Duodenal mucosa (tissue), 2 donors: ENCODE measurements around the gene SPDYE11.
"Not testable (repeated sequence)": the region's sequence is repeated elsewhere in the genome, so short reads cannot be mapped to it uniquely, and the experiment has no call there.

Source experiments
- H3K27ac ChIP-seq: one replicate; pipeline ENCODE4 v1.7.0; 2013; ENCODE audit warnings: low read depth, low read length
- H3K27me3 ChIP-seq, 2 donors: one replicate each; pipeline ENCODE4 v1.7.0; 2013; ENCODE audit warnings: low read length in 2 of 2, control low read depth in 1 of 2; ENCODE audit not compliant: insufficient read depth in 2 of 2, control insufficient read depth in 1 of 2
- H3K36me3 ChIP-seq, 2 donors: one replicate each; pipeline ENCODE4 v1.7.0; 2013; ENCODE audit warnings: low read length in 2 of 2, control low read depth in 1 of 2; ENCODE audit not compliant: insufficient read depth in 2 of 2, control insufficient read depth in 1 of 2
- H3K4me1 ChIP-seq, 2 donors: one replicate each; pipeline ENCODE4 v1.7.0; 2013; ENCODE audit warnings: low read length in 2 of 2, control low read depth in 1 of 2; ENCODE audit not compliant: insufficient read depth in 2 of 2, control insufficient read depth in 1 of 2
- H3K4me3 ChIP-seq, 2 donors: one replicate each; pipeline ENCODE4 v1.7.0; 2013; ENCODE audit warnings: low read length in 2 of 2, low read depth in 1 of 2
- H3K9ac ChIP-seq, 2 donors: one replicate each; pipeline ENCODE4 v1.7.0; 2013; ENCODE audit warnings: low read length in 2 of 2, low read depth in 1 of 2
- H3K9me3 ChIP-seq, 2 donors: one replicate each; pipeline ENCODE4 v1.7.0; 2013; ENCODE audit warnings: low read length in 2 of 2, control low read depth in 1 of 2; ENCODE audit not compliant: control insufficient read depth in 1 of 2

Gene SPDYE11, protein sequence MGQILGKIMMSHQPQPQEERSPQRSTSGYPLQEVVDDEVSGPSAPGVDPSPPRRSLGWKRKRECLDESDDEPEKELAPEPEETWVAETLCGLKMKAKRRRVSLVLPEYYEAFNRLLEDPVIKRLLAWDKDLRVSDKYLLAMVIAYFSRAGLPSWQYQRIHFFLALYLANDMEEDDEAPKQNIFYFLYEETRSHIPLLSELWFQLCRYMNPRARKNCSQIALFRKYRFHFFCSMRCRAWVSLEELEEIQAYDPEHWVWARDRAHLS

DNA sequence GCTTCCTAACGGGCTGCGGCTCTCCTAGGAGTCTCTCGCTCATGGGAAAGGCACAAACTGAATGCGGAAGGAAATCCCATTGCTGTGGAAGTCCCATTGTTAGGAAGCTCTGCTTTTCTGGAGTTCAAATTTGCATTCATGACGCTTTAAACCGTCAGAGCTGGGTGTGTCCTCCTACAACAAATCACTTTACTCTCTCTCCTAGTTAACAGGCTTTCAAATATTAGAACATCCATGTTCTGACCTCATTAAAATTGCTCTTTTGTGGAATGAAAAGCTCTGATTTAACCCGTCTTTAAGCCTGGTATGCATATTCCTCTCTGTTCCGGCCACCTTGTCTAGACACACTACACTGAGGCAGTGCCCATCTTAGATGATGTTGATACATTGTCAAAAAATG lies at the start of gene SPDYE11:
TSS of gene SPDYE11 (minus strand) at position 101 of the 400 bp plus-strand sequence. CDS start 1,800 bp downstream, outside the sequence.
- H3K9ac ChIP-seq, H3K4me1 ChIP-seq, H3K4me3 ChIP-seq, H3K27me3 ChIP-seq, H3K36me3 ChIP-seq, H3K9me3 ChIP-seq, H3K27ac ChIP-seq: not testable (repeated sequence)

GRCh38 chr7:73085938-73086337 lies 28.2 kb upstream of the SPDYE11 start, which contains the start of gene SPDYE9:
Gene SPDYE9, minus strand, starts transcription at chr7:73086038. Its CDS starts 1,800 bp downstream, at chr7:73084238.
- H3K27ac ChIP-seq, H3K9ac ChIP-seq, H3K9me3 ChIP-seq, H3K4me1 ChIP-seq, H3K4me3 ChIP-seq, H3K27me3 ChIP-seq, H3K36me3 ChIP-seq: not testable (repeated sequence)

DNA sequence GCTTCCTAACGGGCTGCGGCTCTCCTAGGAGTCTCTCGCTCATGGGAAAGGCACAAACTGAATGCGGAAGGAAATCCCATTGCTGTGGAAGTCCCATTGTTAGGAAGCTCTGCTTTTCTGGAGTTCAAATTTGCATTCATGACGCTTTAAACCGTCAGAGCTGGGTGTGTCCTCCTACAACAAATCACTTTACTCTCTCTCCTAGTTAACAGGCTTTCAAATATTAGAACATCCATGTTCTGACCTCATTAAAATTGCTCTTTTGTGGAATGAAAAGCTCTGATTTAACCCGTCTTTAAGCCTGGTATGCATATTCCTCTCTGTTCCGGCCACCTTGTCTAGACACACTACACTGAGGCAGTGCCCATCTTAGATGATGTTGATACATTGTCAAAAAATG lies 28.0 kb downstream of the SPDYE11 start, which contains the start of gene SPDYE8:
TSS of gene SPDYE8 (minus strand) at position 101 of the 400 bp plus-strand sequence. CDS start 1,800 bp downstream, outside the sequence.
- not testable (repeated sequence) for H3K9ac ChIP-seq, H3K27me3 ChIP-seq, H3K4me1 ChIP-seq, H3K27ac ChIP-seq, H3K9me3 ChIP-seq, H3K36me3 ChIP-seq, H3K4me3 ChIP-seq

GRCh38 chr7:73006491-73006890 lies 51.2 kb downstream of the SPDYE11 start:
- H3K4me1 ChIP-seq, H3K27me3 ChIP-seq, H3K4me3 ChIP-seq, H3K9ac ChIP-seq, H3K36me3 ChIP-seq, H3K9me3 ChIP-seq, H3K27ac ChIP-seq: not testable (repeated sequence)

DNA sequence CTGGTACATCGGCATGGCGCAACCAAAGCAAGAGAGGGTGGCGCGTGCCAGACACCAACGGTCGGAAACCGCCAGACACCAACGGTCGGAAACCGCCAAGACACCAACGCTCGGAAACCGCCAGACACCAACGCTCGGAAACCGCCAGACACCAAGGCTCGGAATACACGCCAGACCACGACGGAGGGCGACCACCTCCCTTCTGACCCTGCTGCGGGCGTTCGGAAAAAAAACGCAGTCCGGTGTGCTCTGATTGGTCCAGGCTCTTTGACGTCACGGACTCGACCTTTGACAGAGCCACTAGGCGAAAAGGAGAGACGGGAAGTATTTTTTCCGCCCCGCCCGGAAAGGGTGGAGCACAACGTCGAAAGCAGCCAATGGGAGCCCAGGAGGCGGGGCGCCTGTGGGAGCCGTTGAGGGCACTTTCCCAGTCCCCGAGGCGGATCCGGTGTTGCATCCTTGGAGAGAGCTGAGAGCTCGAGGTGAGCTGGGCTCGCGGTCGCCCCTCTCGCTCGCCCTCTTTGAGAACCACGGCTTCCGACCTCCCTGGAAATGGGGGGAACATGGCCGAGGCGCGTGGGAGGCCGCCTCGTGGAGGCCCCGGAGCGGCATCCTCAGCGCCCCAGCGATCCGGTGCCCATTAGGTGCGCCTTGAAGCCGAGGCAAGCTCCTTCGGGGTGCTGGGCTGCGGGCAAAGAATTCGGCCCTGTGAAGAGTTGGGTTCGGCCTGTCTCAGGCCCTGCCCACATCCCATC lies 51.8 kb downstream of the SPDYE11 start:
- H3K4me3 ChIP-seq = peak overlapping the region; percentile 43 to 74
- peak overlapping the region in 1 of 2 donors; percentile 63 for H3K9ac ChIP-seq
- not testable (repeated sequence) for H3K27me3 ChIP-seq, H3K36me3 ChIP-seq, H3K4me1 ChIP-seq, H3K9me3 ChIP-seq
- peak overlapping the region; percentile 78 for H3K27ac ChIP-seq

DNA sequence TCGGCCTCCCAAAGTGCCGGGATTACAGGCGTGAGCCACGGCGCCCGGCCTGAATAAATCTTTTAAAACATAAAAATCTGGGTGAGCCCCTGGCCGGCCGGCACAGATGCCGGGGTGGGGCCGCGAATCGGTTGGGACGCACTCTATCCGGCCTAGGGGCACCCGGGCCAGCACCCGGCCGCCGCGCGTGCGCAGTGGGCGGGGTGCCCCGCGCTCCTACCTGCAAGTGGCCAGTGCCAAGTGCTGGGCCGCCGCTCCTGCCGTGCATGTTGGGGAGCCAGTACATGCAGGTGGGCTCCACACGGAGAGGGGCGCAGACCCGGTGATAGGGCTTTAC lies 52.4 kb downstream of the SPDYE11 start:
- Histone ChIP-seq H3K4me3 (peak overlapping the region; percentile 43 to 74), H3K9ac (peak overlapping the region in 1 of 2 donors; percentile 63), H3K27ac (peak overlapping the region; percentile 78)
- not testable (repeated sequence) for H3K36me3 ChIP-seq, H3K27me3 ChIP-seq, H3K4me1 ChIP-seq, H3K9me3 ChIP-seq

DNA sequence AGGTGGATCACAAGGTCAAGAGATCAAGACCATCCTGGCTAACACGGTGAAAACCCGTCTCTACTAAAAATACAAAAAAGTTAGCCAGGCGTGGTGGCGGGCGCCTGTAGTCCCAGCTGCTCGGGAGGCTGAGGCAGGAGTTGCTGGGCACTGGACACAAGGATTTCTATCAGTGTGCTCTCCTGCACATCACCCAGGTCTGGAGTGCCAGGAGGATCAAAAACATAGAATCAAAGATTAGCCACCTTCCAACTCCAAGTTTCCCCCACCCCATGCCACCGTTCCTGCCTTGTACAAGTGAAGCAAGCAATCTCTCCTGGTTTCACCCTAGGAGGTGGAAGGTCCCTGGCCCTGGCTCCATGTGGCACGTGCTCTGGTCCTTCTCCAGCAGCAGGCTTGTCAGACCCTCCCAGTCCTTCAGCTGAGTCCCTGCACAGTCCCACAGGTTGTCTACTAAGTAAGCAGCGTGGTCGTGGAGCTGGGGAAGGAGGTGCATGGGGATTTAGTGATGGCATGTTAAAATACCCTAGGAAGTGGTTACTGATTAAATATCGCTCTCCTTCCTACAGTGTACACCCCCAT lies 59.7 kb downstream of the SPDYE11 start:
- H3K36me3 ChIP-seq, H3K4me1 ChIP-seq, H3K9me3 ChIP-seq, H3K27me3 ChIP-seq, H3K4me3 ChIP-seq, H3K9ac ChIP-seq, H3K27ac ChIP-seq: not testable (repeated sequence)
